ENCODE data around the gene MICALL2.

Gene MICALL2

DNA sequence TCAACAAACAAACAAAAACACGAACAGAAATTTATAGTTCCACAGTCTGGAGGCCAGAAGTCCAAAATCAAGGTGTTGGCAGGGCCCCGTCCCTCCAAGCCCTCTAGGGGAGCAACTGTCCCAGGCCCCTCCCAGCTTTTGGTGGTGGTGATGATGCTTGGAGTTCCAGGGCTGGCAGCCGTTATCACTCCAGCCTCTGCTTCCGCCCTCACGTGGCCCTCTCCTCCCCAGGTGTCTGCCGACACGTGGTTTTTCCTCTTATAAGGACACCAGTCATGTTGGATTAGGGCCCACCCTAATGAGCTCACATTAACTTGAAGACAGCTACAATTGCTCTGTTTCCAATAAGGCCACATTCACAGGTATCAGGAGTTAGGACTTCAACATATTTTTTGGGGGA, 49.7 kb downstream of the MICALL2 start:
- DNase-seq, result no peak
- no peak for TF ChIP-seq POLR2A (IDR thresholded peaks at IDR 0.05; ENCODE audit: low read length)
- TF ChIP-seq GATA1 (IDR thresholded peaks at IDR 0.05; ENCODE audit: low read depth, low read length), result no peak

DNA sequence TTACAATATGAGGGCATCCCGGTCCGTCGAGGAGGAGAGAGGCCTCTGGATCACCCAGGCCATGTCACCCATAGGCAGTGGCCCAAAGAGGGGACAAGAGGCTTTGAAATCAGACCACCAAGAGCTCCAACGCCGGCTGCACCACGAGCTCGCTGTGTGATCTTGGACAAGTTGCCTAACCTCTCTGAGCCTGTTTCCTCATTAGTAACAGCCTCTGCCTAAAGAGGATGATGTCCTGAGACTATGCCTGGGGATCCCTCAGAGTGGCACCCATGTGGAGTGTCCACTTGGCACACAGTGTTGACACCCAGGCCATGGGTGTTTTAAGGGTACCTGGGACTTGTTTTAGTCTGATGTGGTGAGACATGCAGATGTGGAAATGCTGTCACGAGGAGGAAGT, 50.8 kb downstream of the MICALL2 start:
- TF ChIP-seq POLR2A (IDR thresholded peaks at IDR 0.05; ENCODE audit: low read length) (no peak), GATA1 (IDR thresholded peaks at IDR 0.05; ENCODE audit: low read depth, low read length) (no peak)
- DNase-seq, result no peak

DNA sequence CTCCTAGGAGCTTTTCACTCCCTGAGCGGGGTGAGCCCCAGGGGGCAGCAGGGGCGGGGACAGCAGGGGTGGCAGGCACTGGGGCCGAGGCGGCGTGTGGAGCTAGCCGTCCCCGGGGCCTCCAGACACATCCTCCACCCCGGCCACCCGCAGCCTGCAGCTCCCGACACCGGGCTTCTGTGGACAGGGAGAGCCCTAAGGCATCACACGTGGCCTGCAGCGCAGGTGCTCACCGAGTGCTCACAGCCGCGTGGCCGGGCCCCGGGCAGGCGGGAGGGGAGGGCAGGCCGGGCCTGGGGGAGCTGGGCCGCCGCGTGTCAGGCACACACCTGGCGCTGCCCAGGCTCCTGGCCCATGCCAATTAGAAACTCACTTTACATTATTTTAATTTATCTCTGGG, 51.4 kb downstream of the MICALL2 start:
- TF ChIP-seq POLR2A (IDR thresholded peaks at IDR 0.05; ENCODE audit: low read length) (no peak), GATA1 (IDR thresholded peaks at IDR 0.05; ENCODE audit: low read depth, low read length) (no peak)
- no peak for DNase-seq

DNA sequence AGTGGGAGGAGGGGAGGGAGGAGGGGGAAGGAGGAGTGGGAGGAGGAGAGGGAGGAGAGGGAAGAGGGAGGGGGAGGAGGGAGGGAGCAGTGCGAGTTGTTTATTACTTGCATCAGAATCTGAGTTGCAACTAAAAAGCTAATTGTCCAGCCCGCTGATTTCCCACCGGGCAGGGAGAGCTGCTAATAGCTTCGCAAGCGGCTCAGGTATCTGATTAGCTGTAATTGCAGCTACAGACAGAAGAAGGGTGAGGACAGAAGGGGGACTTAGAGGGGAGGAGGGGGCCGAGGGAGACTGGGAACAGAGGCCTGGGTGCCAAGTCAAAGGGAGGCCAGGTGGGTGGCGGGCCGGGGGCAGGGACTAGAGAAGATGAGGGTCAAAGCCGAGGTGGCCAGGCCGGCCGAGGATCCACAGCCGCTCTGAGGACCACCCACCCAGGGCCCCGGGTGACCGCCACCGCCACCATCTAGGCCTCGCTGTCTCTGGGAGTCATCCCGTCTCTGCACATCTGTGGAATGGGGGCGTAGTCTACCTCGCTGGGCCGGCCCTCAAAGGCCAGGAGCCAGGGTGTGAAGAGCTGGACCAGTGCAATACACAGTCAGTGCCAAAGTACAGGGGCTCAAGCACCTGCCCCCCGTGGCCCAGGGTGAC, 54.2 kb downstream of the MICALL2 start:
- TF ChIP-seq POLR2A (IDR thresholded peaks at IDR 0.05; ENCODE audit: low read length), result no peak
- TF ChIP-seq GATA1 (IDR thresholded peaks at IDR 0.05; ENCODE audit: low read depth, low read length), result no peak
- DNase-seq, result no peak

DNA sequence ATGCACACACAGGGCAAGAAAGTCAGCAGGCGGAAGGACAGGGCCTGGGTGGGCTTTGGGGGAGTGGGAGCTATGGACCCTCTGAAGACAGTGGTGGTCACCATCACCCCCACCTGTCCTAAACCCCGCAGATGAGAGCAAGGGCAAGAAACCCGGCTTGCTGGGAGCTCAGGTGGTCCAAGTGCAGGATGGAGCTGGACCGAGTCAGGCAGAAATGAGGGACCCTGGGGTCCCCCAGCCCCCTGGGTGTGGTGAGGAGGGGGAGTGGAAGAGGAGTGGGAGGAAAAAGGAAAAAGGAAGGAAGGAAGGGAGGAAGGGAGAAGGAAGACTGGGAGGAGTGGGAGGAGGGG, 54.8 kb downstream of the MICALL2 start:
- no peak for TF ChIP-seq GATA1 (IDR thresholded peaks at IDR 0.05; ENCODE audit: low read depth, low read length)
- no peak for TF ChIP-seq POLR2A (IDR thresholded peaks at IDR 0.05; ENCODE audit: low read length)
- DNase-seq, result peak in 1 of 2 experiments; percentile 18

DNA sequence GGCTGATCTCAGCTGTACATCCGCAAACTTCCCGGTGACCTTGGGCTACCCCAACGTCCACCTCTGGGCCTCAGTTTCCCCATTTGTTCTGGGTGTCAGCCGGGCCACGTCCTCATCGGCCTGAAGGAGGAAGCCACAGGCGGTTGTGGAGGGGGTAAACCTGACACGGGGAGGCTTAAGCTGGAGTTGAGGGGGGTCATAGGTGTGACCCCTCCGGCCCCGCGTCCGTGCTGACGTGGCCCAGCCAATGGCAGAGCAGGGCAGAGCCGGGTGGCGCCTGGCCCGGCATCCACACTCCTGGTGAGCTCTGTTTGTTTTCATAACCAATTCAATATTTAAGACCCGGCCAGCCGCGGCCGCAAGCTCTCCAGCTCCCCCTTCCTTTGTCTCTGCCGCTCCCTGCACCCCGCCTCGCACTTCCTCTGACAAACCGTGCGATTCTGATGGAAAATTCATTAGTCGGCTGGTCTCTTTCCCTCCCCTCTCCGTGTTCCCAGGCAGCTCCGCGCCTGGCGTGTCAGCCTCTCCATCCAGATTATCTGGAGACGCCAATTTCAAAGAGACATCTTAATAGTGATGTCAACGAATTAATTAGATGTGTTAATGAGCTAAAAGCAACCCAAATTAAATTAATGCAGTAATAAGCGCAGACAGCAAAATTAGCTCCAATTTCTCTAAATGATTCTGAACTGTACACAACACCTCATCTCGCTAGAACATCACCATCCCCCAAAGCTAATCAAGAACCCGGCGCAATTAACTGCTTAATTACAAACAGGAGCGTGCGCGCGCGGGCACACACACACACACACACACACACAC, 55.4 kb downstream of the MICALL2 start:
- no peak for DNase-seq
- no peak for TF ChIP-seq POLR2A (IDR thresholded peaks at IDR 0.05; ENCODE audit: low read length)
- TF ChIP-seq GATA1 (IDR thresholded peaks at IDR 0.05; ENCODE audit: low read depth, low read length), result no peak

DNA sequence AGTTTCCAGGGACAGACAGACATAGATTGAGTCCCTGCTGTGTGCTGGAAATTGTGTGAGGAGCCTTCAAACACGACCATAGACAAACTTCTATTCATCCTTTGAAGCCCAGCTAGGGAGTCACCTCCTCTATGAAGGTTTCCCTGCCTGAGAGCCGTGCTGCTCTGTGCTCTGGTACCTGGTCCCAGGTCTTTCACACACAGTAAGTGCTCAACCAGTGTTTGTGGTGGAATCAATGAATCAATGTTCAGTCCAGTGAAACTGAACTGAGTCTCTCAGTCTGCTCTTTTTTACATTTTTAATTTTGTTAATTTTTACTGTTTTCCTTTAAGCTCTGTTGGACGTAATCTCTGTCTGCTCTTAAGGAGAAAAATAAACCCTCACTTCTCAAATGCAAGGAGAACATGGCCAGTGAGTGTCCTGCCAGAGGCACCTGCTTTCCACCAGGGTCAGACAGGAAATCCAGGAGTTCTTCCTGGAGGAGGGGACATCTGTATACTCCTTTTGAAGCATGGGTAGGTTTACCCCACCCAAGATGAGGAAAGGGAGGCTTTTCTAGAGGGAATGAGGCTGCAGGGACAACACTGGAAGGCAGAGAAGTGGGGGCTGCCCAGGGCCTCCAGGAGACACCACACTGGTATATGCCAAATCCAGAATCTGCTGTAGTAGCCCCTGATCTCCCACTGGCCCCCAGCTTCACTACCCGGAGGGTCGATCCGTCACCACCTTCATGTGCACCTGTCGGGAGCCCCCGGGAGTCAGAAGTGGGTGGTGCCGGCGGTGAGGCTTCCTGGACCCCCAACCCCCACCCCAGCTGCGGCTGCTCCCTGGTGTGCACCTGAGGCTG, 56.3 kb downstream of the MICALL2 start:
- DNase-seq, result no peak
- TF ChIP-seq GATA1 (IDR thresholded peaks at IDR 0.05; ENCODE audit: low read depth, low read length) (no peak), POLR2A (IDR thresholded peaks at IDR 0.05; ENCODE audit: low read length) (no peak)

DNA sequence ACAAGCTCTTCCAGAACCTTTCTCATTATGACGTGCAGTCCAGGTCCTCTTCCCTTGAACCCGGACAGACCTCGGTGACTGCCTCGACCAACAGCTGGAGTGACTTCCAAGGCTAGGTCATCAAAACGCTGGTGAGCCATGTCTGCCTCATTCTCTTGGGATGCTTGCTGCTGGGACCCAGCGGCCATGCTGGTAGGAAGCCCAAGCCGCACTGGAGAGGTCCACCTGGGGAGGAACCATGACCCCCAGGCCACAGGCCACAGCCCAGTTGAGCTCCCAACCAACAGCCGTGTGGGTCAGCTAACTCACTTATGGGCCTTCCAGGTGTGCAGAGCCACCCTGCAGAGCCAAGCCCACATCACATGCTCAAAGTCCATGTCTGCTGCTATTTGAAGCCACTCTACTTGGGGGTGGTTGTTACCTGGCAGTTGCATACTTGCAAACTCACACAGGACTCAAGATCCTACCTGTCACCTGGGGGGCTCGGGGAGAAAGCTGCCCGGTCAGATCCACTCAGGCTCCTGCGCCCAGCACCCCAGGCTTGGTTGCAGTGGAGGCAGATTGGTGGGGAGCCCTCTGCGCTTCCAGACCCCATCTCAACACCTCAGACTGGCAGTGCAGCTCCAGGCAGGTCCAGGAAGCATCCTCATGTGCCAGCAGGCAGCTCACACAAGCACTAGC, 57.0 kb downstream of the MICALL2 start:
- TF ChIP-seq GATA1 (IDR thresholded peaks at IDR 0.05; ENCODE audit: low read depth, low read length) (no peak), POLR2A (IDR thresholded peaks at IDR 0.05; ENCODE audit: low read length) (no peak)
- no peak for DNase-seq

DNA sequence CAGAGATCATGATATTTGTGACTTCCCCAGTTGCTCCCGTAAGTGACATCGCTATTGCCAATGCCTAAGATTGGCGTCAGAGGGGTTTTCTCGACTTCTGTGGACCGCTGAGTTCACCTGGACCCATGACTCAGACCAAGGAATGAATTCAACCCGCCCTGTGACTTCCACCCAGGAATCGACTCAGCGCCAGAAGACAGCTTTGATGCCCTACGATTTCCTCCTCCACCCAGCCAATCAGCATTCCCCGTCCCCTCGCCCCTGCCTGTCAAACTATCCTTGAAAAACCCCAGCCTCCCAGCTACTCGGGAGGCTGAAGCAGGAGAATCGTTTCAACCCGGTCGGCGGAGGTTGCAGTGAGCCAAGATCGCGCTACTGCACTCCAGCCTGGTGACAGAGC, 58.3 kb downstream of the MICALL2 start:
- DNase-seq, result no peak
- TF ChIP-seq POLR2A (IDR thresholded peaks at IDR 0.05; ENCODE audit: low read length), result no peak
- no peak for TF ChIP-seq GATA1 (IDR thresholded peaks at IDR 0.05; ENCODE audit: low read depth, low read length)

DNA sequence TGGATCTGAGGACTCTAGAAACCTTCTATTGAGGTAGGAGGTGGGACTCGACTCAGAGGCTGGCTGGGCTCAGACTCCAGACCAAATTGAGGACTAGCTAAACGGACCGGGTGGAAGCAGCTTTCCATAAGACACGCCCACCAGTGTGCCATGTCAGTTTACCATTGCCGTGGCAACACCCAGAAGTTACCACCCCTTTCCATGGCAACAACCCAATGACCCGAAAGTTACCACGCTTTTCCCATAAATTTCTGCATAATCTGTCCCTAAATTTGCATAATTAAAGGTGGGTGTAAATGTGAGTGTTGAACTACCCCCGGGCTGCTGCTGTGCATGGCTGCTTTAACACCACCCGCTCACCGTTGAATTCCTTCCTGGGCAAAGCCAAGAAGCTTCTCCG, 58.9 kb downstream of the MICALL2 start:
- no peak for DNase-seq
- TF ChIP-seq POLR2A (IDR thresholded peaks at IDR 0.05; ENCODE audit: low read length) (no peak), GATA1 (IDR thresholded peaks at IDR 0.05; ENCODE audit: low read depth, low read length) (no peak)

DNA sequence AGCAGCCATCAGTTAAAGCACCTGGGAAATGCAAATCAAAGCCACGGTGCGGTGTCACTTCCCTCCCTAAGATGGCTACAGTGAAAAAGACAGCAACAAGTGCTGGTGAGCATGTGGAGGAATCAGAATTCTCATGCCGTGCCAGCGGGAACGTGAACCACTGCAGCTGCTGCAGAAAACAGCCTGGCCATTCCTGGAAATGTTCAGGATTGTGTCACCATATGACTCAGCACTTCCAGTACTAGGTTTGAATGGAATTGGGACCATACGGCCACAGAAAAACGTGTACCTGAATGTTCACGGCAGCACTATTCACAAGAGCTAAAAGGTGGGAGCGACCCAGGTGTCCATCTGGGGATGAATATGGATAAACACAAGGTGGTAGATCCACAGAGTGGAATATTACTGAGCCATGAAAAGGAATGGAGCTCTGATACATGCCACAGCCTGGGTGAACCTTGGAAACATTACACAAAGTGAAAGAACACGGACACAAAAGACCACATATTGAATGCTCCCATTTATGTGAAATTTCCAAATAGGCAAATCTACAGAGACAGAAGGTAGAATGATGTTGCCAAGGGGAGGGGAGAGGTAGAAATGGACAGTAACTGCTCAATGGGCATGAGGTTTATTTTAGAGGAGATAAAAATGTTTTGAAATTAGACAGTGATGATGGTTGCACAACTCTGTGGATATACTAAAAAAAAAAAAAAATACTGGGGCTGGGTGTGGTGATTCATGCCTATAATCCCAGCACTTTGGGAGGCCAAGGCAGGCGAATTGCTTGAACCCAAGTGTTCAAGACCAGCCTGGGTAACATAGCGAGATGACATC, 61.6 kb downstream of the MICALL2 start:
- TF ChIP-seq GATA1 (IDR thresholded peaks at IDR 0.05; ENCODE audit: low read depth, low read length) (no peak), POLR2A (IDR thresholded peaks at IDR 0.05; ENCODE audit: low read length) (no peak)
- DNase-seq, result no peak

DNA sequence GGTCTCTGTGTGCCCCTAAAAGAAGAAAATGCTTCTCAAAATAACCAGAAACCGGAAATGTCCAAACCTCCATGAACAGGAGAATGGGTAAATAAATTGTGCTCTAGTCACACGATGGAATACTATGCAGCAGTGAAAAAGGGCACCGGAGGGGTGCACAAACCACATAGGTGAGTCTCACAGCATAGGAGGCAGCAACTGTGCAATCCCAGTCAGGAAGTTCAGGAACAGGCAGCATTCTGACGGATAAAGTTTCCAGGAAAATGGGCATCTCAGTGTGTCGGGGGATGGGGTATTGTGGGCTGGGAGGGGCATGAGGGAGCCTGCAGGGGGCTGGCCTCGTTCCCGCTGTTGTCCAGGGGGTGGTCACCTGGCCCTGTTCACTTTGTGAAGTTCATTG, 63.1 kb downstream of the MICALL2 start:
- no peak for TF ChIP-seq GATA1 (IDR thresholded peaks at IDR 0.05; ENCODE audit: low read depth, low read length)
- TF ChIP-seq POLR2A (IDR thresholded peaks at IDR 0.05; ENCODE audit: low read length), result no peak
- no peak for DNase-seq
